H1 (cell line): ENCODE measurements around the gene BARHL1. TPM values are rescaled to one million over a fixed set of nuclear protein-coding genes. Genes with fewer than 3 reads are reported as not detected.

Source experiments
- PHF8 ChIP-seq: fragments of 200-600 bp; sonication (generic); conservative IDR thresholded peaks from 2 replicates; pipeline ENCODE4 v1.7.1; 2012; ENCODE audit warnings: low read depth, mild to moderate bottlenecking, inconsistent platforms, low read length, moderate library complexity
- polyA plus RNA-seq, 7 experiments: library from polyadenylated mRNA; depleted of rRNA in 3 of 7; stranded (reverse) in 5 of 7; unstranded in 2 of 7; fragments of >200 nt in 5 of 7; fragments of 200-250 nt in 2 of 7; gene quantifications; 1 replicate in 5 of 7; 2 replicates in 1 of 7; 4 replicates in 1 of 7; pipeline versions ENCODE4 v1.2.1 to v1.2.3, GENCODE V29; 2011 to 2013; ENCODE audit warnings: missing spikeins in 2 of 7, mixed read lengths in 2 of 7
- total RNA-seq: library from RNA; stranded (reverse); fragmentation: NEBNext Ultra II Directional; extraction: Animal tissue kit (Norgen Biotek cat#: 25700); gene quantifications from 2 replicates; pipeline ENCODE4 v1.2.1, GENCODE V29; 2021

BARHL1 gene
- total and polyA plus RNA-seq, 2 of the 8 experiments (the other 6 are each of a cell fraction or from before 2014, with no cell fraction given): not detected

DNA sequence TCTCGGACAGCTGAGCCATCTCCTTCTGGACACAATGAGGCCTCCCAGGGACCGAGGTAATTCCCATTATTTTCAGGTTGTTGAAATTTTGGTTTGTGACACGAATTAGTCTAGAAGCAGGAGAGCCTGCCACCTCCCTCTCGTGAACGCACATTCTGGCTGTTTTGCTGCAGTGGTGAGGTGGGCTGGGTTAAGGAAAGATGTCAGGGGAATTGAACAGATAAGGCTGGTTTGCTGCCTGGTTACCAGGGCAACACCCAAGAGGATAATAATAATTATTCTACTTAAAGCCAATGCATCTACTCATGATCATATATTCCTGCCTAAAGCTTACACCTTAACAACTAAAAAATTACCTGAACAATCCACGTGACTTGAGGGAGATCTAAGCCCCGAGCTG is 49.3 kb downstream of the BARHL1 start (continued):
- no peak for TF ChIP-seq PHF8
